Ramos (cell line): Measurements from ENCODE around the gene HECTD3.

Source experiments
- in situ Hi-C: fragments of 300-500 bp; cut with MboI; formaldehyde crosslinking; loops from one replicate; pipeline ENCODE4 v1.14.3; 2022; ENCODE audit warnings: low sequenced_read_pairs; ENCODE audit not compliant: unreplicated experiment

The HECTD3 gene

GRCh38 chr1:45015683-45016082, 4.6 kb upstream of the HECTD3 start:
- in situ Hi-C loops: loop anchor here (10.0 to 25.0 kb wide), 2 partner anchors 549 to 1197 kb away; partner anchors contain the start of gene LURAP1

- in situ Hi-C loops: loop anchor here (5.0 to 25.0 kb wide), 5 partner anchors 288 to 1198 kb away; partner anchors contain the start of genes LURAP1 and TESK2
These were observed 3.4 kb upstream of the HECTD3 start for GRCh38 chr1:45014321-45015028.

DNA sequence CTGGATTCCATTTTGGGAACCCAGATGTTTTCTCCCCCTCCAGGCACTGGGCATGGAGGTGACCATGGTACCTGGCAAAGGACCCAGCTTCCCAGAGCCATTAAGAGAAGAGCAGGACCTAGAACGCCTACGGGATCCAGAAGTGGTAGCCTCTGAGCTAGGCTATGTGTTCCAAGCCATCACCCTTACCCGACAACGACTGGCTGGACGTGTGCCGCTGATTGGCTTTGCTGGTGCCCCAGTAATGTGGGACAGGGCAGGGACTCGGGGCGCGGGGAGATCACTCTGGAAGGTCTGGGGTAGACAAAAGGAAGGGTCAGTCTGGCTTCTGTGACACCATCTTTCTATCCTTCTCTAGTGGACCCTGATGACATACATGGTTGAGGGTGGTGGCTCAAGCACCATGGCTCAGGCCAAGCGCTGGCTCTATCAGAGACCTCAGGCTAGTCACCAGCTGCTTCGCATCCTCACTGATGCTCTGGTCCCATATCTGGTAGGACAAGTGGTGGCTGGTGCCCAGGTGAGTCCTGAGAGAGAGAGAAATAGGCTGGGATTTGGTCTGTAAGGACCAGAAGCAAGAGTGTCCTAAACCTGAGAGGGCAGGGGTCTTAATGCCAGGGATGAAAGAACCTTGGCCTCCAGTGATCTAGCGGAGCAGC, 2.6 kb upstream of the HECTD3 start:
- in situ Hi-C loops: loop anchor here (5.0 to 25.0 kb wide), 5 partner anchors 289 to 1199 kb away; partner anchors contain the start of genes LURAP1 and TESK2

GRCh38 chr1:45012639-45013278, 1.6 kb upstream of the HECTD3 start:
- in situ Hi-C loops: loop anchor here (5.0 to 25.0 kb wide), 5 partner anchors 290 to 1200 kb away; partner anchors contain the start of genes LURAP1 and TESK2

- in situ Hi-C loops: loop anchor here (5.0 to 25.0 kb wide), 5 partner anchors 290 to 1200 kb away; partner anchors contain the start of genes LURAP1 and TESK2
These were observed 914 bp upstream of the HECTD3 start, which contains the start of gene UROD for GRCh38 chr1:45011837-45012638. Gene UROD, plus strand, starts transcription at chr1:45012254. Its CDS starts 12 bp downstream, at chr1:45012266.

DNA sequence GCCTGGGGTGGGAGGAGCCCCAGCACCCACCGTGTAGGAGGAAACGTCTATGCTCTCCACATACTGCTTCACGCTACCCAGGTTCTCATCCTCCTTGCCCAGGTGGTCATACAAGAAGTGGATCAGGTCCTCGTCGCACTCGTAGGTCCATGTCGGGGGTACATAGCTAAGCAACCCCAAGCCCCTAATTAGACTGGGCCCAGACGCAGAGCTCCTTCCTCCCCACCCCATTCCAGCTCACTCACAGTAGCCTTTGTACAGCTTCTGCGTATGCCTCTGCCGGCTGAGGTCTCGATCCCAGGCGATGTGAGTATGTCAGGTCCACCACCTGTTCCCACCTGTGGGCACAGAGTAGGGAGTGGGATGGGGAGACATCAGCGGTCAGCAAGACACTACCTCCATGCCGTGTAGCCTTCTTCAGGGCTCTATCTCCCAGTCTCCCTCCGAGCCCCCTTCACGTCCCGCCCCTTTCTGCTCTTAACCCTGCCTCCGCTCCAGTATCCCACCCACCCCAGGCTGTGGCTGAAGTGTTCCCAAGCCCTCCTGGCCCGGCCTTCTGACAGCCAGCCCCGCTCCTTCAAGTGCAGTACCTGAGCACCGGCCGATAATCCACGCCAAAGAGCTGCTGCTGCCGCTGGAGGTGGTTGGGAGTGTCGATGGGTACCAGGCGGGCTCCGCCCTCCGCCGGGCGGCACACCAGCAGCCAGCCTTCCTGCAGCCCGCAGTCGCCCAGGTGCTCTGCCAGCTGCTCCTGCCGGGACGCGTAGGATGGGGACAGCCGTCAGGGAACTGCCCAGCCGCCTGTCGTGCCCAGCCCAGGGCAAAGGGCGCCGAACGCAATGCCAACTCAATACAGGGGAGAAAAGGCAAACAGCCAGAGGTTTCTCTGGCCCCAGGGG, 919 bp downstream of the HECTD3 start:
- in situ Hi-C loops: loop anchor here (5.0 to 25.0 kb wide), 5 partner anchors 292 to 1202 kb away; partner anchors contain the start of genes LURAP1 and TESK2

- in situ Hi-C loops: loop anchor here (25.0 kb wide), 1 partner anchor 1203 kb away; the partner anchor contains the start of gene LURAP1
These were observed 1.7 kb downstream of the HECTD3 start for GRCh38 chr1:45009296-45009865.

DNA sequence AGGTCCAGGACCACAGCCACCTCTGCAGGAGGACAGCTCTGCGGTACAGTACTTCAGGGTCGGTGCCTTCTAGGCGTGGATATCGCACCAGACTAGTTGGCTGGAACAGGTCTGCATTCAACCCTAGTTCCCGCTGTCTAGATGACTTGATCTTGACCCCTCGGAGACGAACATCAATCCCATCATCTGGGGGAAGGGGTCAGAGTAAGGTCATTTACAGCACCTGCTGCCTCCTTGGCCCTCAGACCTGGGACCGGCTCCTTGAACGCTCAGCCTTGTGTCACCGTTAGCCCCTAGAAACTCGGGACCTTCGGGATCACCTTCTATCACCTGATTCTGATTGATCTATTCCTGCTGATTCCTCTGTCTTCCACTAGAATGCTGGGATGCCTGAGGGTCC, 2.6 kb downstream of the HECTD3 start:
- in situ Hi-C loops: loop anchor here (25.0 kb wide), 1 partner anchor 1204 kb away; the partner anchor contains the start of gene LURAP1

- in situ Hi-C loops: loop anchor here (25.0 kb wide), 1 partner anchor 1204 kb away; the partner anchor contains the start of gene LURAP1
These were observed 3.0 kb downstream of the HECTD3 start for GRCh38 chr1:45008076-45008475.

DNA sequence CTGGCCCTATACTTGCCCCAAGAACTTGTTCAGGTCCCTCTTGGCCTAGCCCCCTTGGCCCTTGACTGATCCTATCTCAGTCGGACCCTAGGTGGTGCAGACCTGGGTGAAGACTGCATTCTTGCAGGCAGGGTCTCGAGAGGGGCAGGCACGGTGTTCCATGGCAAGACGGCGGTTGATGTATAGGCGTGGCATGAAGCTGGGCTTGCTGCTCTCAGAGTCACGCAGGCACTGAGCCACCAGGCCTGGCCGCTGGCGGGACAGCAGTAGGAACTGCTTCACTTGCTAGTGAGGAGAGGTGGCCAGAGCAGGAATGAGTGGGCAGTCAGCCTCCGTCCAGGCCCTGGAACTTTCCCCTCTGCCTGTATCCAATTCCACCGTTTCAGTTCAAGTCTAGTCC, 3.8 kb downstream of the HECTD3 start:
- in situ Hi-C loops: loop anchor here (25.0 kb wide), 1 partner anchor 1205 kb away; the partner anchor contains the start of gene LURAP1

- in situ Hi-C loops: loop anchor here (25.0 kb wide), 1 partner anchor 1207 kb away; the partner anchor contains the start of gene LURAP1
These were observed 5.4 kb downstream of the HECTD3 start for GRCh38 chr1:45005761-45006160.

GRCh38 chr1:45004281-45004920, 6.7 kb downstream of the HECTD3 start:
- in situ Hi-C loops: loop anchor here (25.0 kb wide), 1 partner anchor 1208 kb away; the partner anchor contains the start of gene LURAP1

DNA sequence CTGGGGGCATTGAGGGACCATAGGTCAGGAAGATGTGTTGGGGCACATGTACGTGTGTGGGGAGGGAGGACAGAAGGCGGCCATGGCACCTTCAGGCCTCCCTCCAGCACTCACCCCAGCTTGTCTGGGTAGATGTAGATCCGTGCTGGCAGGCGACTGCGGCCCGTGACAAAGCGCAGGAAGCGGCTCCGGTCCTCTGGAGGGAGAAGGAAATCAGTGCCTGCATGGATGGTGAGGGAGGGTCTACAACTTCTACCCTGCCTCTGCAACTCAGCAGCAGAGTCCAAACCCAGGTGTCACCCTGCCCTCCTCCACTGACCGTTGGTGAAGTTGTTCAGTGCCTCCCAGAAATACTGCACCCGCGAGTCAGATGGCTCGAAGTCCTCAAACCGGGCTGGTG, 7.4 kb downstream of the HECTD3 start:
- in situ Hi-C loops: loop anchor here (25.0 kb wide), 1 partner anchor 1209 kb away; the partner anchor contains the start of gene LURAP1

GRCh38 chr1:45002650-45003645, 8.2 kb downstream of the HECTD3 start:
- in situ Hi-C loops: loop anchor here (25.0 kb wide), 1 partner anchor 1209 kb away; the partner anchor contains the start of gene LURAP1

DNA sequence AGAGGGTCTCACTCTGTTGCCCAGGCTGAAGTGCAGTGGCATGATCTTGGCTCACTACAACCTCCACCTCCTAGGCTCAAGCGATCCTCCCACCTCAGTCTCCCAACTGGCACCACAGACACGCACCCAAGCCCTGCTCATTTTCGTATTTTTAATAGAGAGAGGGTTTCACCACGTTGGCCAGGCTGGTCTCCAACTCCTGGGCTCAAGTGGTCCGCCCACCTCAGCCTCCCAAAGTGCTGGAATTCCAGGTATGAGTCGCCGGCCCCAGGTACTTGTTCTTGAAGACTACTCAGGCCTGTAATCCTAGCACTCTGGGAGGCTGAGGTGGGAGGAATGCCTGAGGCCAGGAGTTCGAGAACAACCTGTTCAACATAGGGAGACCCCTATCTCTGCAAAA, 9.5 kb downstream of the HECTD3 start:
- in situ Hi-C loops: loop anchor here (25.0 kb wide), 1 partner anchor 1211 kb away; the partner anchor contains the start of gene LURAP1

DNA sequence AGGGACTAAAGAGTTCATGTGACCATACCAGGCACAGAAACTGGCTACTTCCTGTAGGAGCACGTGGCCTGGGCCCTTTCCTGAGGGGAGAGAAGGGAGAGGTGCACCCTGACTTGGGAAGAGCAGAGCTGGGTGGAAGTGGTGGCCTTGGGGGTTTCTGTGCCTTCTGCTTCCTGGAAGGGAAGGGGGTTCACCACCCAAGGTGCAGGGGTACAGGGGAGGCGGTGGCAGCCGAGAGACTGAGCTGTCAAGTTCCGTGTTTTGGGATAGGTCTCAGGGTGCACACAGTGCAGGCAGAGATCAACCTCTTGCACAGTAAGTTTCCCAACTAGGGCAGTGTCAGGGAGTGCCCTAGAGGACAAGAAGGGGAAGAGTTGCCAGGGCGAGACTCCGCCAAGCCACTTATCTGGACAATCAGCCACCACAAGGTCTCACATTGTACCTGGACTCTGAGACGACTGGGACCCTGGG, 10.1 kb downstream of the HECTD3 start:
- in situ Hi-C loops: loop anchor here (25.0 kb wide), 1 partner anchor 1211 kb away; the partner anchor contains the start of gene LURAP1
